ENCODE results near the gene AJAP1.

AJAP1 gene

DNA sequence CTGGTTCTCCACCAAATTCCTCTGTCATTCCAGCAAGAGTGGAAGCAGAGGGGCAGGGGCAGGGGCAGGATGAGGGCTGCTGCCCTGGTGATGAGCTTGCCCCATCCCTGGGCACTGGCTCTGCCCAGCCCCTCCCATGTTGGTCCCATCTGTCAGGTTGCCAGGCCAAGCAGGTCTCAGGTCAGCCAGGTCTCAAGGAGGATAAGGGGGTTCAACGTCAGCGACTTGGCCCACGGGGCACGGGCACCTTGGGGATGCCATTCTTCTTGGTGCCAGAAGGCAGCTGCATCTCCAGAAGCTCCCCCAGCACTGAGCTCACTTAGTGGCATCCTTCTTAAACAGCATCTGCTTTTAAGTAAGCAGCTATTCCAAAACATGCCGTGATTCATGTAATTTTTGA lies 133.1 kb downstream of the AJAP1 start:
- TF ChIP-seq, protein P1, sequence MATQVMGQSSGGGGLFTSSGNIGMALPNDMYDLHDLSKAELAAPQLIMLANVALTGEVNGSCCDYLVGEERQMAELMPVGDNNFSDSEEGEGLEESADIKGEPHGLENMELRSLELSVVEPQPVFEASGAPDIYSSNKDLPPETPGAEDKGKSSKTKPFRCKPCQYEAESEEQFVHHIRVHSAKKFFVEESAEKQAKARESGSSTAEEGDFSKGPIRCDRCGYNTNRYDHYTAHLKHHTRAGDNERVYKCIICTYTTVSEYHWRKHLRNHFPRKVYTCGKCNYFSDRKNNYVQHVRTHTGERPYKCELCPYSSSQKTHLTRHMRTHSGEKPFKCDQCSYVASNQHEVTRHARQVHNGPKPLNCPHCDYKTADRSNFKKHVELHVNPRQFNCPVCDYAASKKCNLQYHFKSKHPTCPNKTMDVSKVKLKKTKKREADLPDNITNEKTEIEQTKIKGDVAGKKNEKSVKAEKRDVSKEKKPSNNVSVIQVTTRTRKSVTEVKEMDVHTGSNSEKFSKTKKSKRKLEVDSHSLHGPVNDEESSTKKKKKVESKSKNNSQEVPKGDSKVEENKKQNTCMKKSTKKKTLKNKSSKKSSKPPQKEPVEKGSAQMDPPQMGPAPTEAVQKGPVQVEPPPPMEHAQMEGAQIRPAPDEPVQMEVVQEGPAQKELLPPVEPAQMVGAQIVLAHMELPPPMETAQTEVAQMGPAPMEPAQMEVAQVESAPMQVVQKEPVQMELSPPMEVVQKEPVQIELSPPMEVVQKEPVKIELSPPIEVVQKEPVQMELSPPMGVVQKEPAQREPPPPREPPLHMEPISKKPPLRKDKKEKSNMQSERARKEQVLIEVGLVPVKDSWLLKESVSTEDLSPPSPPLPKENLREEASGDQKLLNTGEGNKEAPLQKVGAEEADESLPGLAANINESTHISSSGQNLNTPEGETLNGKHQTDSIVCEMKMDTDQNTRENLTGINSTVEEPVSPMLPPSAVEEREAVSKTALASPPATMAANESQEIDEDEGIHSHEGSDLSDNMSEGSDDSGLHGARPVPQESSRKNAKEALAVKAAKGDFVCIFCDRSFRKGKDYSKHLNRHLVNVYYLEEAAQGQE (IDR thresholded peaks at IDR 0.05; ENCODE audit: insufficient replicate concordance, low read depth) = no peak
- TF ChIP-seq SPI1 (IDR thresholded peaks at IDR 0.05; ENCODE audit: borderline replicate concordance, low read depth) = no peak
- TF ChIP-seq, protein P2, sequence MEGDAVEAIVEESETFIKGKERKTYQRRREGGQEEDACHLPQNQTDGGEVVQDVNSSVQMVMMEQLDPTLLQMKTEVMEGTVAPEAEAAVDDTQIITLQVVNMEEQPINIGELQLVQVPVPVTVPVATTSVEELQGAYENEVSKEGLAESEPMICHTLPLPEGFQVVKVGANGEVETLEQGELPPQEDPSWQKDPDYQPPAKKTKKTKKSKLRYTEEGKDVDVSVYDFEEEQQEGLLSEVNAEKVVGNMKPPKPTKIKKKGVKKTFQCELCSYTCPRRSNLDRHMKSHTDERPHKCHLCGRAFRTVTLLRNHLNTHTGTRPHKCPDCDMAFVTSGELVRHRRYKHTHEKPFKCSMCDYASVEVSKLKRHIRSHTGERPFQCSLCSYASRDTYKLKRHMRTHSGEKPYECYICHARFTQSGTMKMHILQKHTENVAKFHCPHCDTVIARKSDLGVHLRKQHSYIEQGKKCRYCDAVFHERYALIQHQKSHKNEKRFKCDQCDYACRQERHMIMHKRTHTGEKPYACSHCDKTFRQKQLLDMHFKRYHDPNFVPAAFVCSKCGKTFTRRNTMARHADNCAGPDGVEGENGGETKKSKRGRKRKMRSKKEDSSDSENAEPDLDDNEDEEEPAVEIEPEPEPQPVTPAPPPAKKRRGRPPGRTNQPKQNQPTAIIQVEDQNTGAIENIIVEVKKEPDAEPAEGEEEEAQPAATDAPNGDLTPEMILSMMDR (IDR thresholded peaks at IDR 0.05; ENCODE audit: insufficient read depth, low read length) = no peak
- TF ChIP-seq GABPA (IDR thresholded peaks at IDR 0.05; ENCODE audit: low read depth) = no peak
- TF ChIP-seq POLR2AphosphoS5 (IDR thresholded peaks at IDR 0.05; ENCODE audit: low read depth) = no peak

DNA sequence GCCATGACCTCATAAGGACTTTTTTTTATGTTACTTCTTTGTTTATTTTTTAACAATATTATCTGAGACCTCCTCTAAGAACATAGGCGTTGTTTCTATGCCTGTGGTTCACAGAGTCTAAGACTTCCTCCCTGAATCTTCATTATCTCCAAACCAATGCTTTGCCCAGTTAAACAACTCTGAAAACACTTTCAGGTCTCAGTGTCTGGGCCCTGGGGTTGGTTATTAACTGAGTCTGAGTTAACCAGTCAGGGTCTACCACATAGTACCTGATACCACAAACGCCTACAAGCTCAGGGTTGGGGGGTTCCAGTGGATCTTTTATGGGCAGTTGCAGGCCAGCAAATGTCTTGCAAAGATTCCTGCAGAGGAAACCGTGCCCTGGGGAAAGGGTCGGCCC lies 138.2 kb downstream of the AJAP1 start:
- H3K27me3 ChIP-seq (ENCODE audit: insufficient read depth, poor library complexity, severe bottlenecking) = no peaks in the 10 kb centered on the region
- H3K4me3 ChIP-seq (replicated peaks; ENCODE audit: insufficient read depth, low read length) = no peak overlapping the region
- TF ChIP-seq, protein P1 (IDR thresholded peaks at IDR 0.05; ENCODE audit: insufficient replicate concordance, low read depth) = no peak
- TF ChIP-seq SPI1 (IDR thresholded peaks at IDR 0.05; ENCODE audit: borderline replicate concordance, low read depth) (no peak), GABPA (IDR thresholded peaks at IDR 0.05; ENCODE audit: low read depth) (no peak), POLR2AphosphoS5 (IDR thresholded peaks at IDR 0.05; ENCODE audit: low read depth) (no peak)
- TF ChIP-seq, protein P2 (IDR thresholded peaks at IDR 0.05; ENCODE audit: insufficient read depth, low read length) = no peak
- no peak overlapping the region for H3K27ac ChIP-seq (replicated peaks)
- DNase-seq (ENCODE audit: low read depth in 1 of 2, low spot score in 1 of 2) = no peak

More for the DNA sequence above, 133.1 kb downstream of the AJAP1 start:
- Histone ChIP-seq H3K4me3 (replicated peaks; ENCODE audit: insufficient read depth, low read length) (no peak overlapping the region), H3K27ac (replicated peaks) (no peak overlapping the region), H3K27me3 (ENCODE audit: insufficient read depth, poor library complexity, severe bottlenecking) (no peaks in the 10 kb centered on the region)
- no peak for DNase-seq (ENCODE audit: low read depth in 1 of 2, low spot score in 1 of 2)

DNA sequence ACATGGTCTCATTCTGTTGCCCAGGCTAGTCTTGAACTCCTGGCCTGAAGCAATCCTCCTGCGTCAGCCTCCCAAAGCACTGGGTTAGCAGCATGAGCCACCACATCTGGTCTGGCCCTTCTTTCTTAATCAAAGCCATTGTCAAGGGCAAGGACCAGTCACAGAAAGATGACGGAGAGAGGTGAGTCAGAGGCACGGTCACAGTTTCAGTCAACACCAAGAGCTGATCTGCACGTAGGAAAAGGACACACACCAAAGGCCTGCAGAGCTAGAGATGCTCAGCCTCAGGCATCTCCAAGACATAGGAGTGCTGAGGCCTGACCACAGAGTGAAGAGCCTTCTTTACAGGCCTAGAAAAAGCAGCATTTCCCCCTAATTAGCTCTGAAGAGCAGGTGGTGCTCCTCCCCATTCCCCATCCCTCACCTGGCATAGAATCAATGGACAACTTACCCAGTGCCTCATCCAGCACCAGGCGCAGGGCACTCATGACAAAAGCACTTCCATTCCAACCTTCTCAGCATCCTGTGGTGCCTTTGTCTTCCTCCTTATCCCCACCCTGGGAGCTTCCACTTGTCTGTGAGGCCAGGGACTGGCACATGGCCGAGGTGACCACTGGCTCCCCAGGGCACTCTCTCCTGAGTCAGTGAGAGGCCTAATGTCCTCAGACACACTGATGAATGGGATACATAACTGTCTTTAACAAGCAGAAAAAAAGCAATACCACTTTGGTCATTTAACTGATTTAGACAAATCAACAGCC lies 139.8 kb downstream of the AJAP1 start:
- Histone ChIP-seq H3K27me3 (ENCODE audit: insufficient read depth, poor library complexity, severe bottlenecking) (no peaks in the 10 kb centered on the region), H3K27ac (replicated peaks) (no peak overlapping the region), H3K4me3 (replicated peaks; ENCODE audit: insufficient read depth, low read length) (no peak overlapping the region)
- TF ChIP-seq POLR2AphosphoS5 (IDR thresholded peaks at IDR 0.05; ENCODE audit: low read depth) (no peak), GABPA (IDR thresholded peaks at IDR 0.05; ENCODE audit: low read depth) (no peak), SPI1 (IDR thresholded peaks at IDR 0.05; ENCODE audit: borderline replicate concordance, low read depth) (no peak)
- TF ChIP-seq, protein P2 (IDR thresholded peaks at IDR 0.05; ENCODE audit: insufficient read depth, low read length) = no peak
- TF ChIP-seq, protein P1 (IDR thresholded peaks at IDR 0.05; ENCODE audit: insufficient replicate concordance, low read depth) = no peak
- no peak for DNase-seq (ENCODE audit: low read depth in 1 of 2, low spot score in 1 of 2)
